Adrenal gland (tissue), 12 donors: ENCODE results near the gene FGFBP1. TPM values are rescaled to one million over a fixed set of nuclear protein-coding genes. Genes with fewer than 3 reads are reported as not detected.

Source experiments
- DNase-seq, 7 donors: peaks; one replicate each; pipeline ENCODE4 v3.0.0-alpha.2; 2019 to 2020
- H3K27ac ChIP-seq, 5 donors: fragments of 200-600 bp; sonication (generic) in 4 of 5; 1 replicate in 3 of 5; 2 replicates in 2 of 5; pipeline versions ENCODE4 v1.5.1 to v1.8.0; 2016 to 2020; ENCODE audit warnings: mild to moderate bottlenecking in 1 of 5
- H3K27me3 ChIP-seq: fragments of 200-600 bp; 2 replicates; pipeline ENCODE4 v1.8.0; 2021
- H3K36me3 ChIP-seq, 2 donors: fragments of 200-600 bp; replicated peaks in 1 of 2; 1 replicate in 1 of 2; 2 replicates in 1 of 2; pipeline versions ENCODE4 v1.5.1 to v1.8.0; 2018 to 2022
- H3K4me1 ChIP-seq, 2 donors: fragments of 200-600 bp; replicated peaks in 1 of 2; 1 replicate in 1 of 2; 2 replicates in 1 of 2; pipeline versions ENCODE4 v1.5.1 to v1.8.0; 2018 to 2021
- H3K4me3 ChIP-seq, 4 donors: fragments of 200-600 bp; sonication (generic) in 3 of 4; one replicate each; pipeline ENCODE4 v1.5.1; 2016 to 2018
- H3K9me3 ChIP-seq, 3 donors: fragments of 200-600 bp; sonication (generic) in 1 of 3; replicated peaks in 1 of 3; 1 replicate in 2 of 3; 2 replicates in 1 of 3; pipeline versions ENCODE4 v1.5.1 to v1.8.0; 2016 to 2021
- CTCF ChIP-seq, 6 experiments: fragments of 450-650 bp in 4 of 6; fragments of 200-600 bp in 2 of 6; sonication (generic) in 1 of 6; IDR thresholded peaks; 1 replicate in 5 of 6; 2 replicates in 1 of 6; pipeline versions ENCODE4 v1.5.1 to v1.8.0; 2016 to 2021; ENCODE audit warnings: antibody characterized with exemption in 6 of 6, mild to moderate bottlenecking in 2 of 6, moderate library complexity in 1 of 6
- POLR2A ChIP-seq, 2 donors: fragments of 450-650 bp; IDR thresholded peaks; one replicate each; pipeline ENCODE4 v1.6.1; 2017; ENCODE audit warnings: antibody characterized with exemption in 2 of 2, mild to moderate bottlenecking in 2 of 2, moderate library complexity in 1 of 2
- WGBS, 4 donors: extraction: QIAGEN DNeasy Blood & Tissue Kit in 2 of 4; methylation state at CpG; one replicate each; pipeline versions ENCODE4 v1.1.5 to v1.1.7; 2013 to 2017; 5-methylcytosine and 5-hydroxymethylcytosine counted together
- intact Hi-C, 2 donors: fragments of 100-400 bp; cut with DNase I; formaldehyde crosslinking; loops; one replicate each; pipeline versions ENCODE4 v1.14.1 to v1.15.0; 2022 to 2023
- polyA plus RNA-seq, 3 donors: library from polyadenylated mRNA; stranded (reverse); fragments of 200-250 nt in 2 of 3; fragments of 350-450 nt in 1 of 3; fragmentation: Illumina TruSeq in 1 of 3; extraction: RNeasy Lipid Tissue Mini Kit (QIAGEN cat#74804) in 1 of 3; gene quantifications; one replicate each; pipeline ENCODE4 v1.2.3, GENCODE V29; 2013 to 2014
- total RNA-seq, 9 donors: library from RNA; depleted of rRNA in 4 of 9; stranded (reverse); fragments of >200 nt in 4 of 9; fragments of 120-200 nt in 1 of 9; fragmentation: NEBNext Ultra II Directional in 1 of 9; extraction: Animal tissue kit (Norgen Biotek cat#: 25700) in 1 of 9; gene quantifications; one replicate each; pipeline versions ENCODE4 v1.1.0 to v1.2.4, GENCODE V29; 2013 to 2023
- donor health status: healthy with polysubstance abuse.
- donor health status: Bipolar disorder and iron deficiency.
- donor health status: DM: yes; HTN: yes; CAD: no.
- donor health status: DM: no; HTN: no; CAD: no.
- donor health status: DM: no; HTN: no; CAD: no.
- donor health status: DM: yes; HTN: yes; CAD: no.

The FGFBP1 gene
- total and polyA plus RNA-seq, 12 donors = 0.40 TPM; not detected in 11

GRCh38 chr4:15942283-15942682 lies 3.7 kb upstream of the FGFBP1 start:
- intact Hi-C loops = no loop called here
- WGBS, 4 donors = 71 to 81% (median 73%) methylated on average over 1 of the region's 1 CpG

GRCh38 chr4:15938182-15938581 lies 358 bp downstream of the FGFBP1 start:
- TF ChIP-seq POLR2A (IDR thresholded peaks at IDR 0.05) = no peak
- TF ChIP-seq CTCF (IDR thresholded peaks at IDR 0.05) = no peak
- WGBS, 4 donors = 30 to 36% (median 34%) methylated on average over 6 to 8 of the region's 8 CpGs
- H3K4me3 ChIP-seq = no peak overlapping the region
- H3K36me3 ChIP-seq = no peaks in the 10 kb centered on the region
- no peak overlapping the region for H3K27ac ChIP-seq
- no peak for DNase-seq
- H3K9me3 ChIP-seq = no peaks in the 10 kb centered on the region
- H3K4me1 ChIP-seq = no peaks in the 10 kb centered on the region
- no peaks in the 10 kb centered on the region for H3K27me3 ChIP-seq
- intact Hi-C loops = no loop called here

More at GRCh38 chr4:15942283-15942682, 3.7 kb upstream of the FGFBP1 start:
- TF ChIP-seq POLR2A (IDR thresholded peaks at IDR 0.05) = no peak
- no peak for TF ChIP-seq CTCF (IDR thresholded peaks at IDR 0.05)
- DNase-seq = no peak
- H3K36me3 ChIP-seq = no peaks in the 10 kb centered on the region
- no peaks in the 10 kb centered on the region for H3K27me3 ChIP-seq
- no peak overlapping the region for H3K4me3 ChIP-seq
- no peaks in the 10 kb centered on the region for H3K9me3 ChIP-seq
- H3K4me1 ChIP-seq = no peaks in the 10 kb centered on the region
- H3K27ac ChIP-seq = no peak overlapping the region

- Histone ChIP-seq H3K4me3 (no peak overlapping the region), H3K27me3 (no peaks in the 10 kb centered on the region), H3K36me3 (no peaks in the 10 kb centered on the region), H3K4me1 (no peaks in the 10 kb centered on the region), H3K27ac (no peak overlapping the region), H3K9me3 (no peaks in the 10 kb centered on the region)
- no peak for DNase-seq
- 52 to 88% (median 75%) methylated on average over 4 of the region's 4 CpGs for WGBS, 4 donors
- intact Hi-C loops = no loop called here
- TF ChIP-seq CTCF (IDR thresholded peaks at IDR 0.05) (no peak), POLR2A (IDR thresholded peaks at IDR 0.05) (no peak)
Measured at GRCh38 chr4:15936495-15936894, 2.0 kb downstream of the FGFBP1 start.

- 58 to 66% (median 64%) methylated on average over 10 of the region's 10 CpGs for WGBS, 4 donors
- TF ChIP-seq CTCF (IDR thresholded peaks at IDR 0.05) = no peak
- no peak for TF ChIP-seq POLR2A (IDR thresholded peaks at IDR 0.05)
- Histone ChIP-seq H3K4me1 (no peaks in the 10 kb centered on the region), H3K27me3 (no peaks in the 10 kb centered on the region), H3K9me3 (no peaks in the 10 kb centered on the region), H3K4me3 (no peak overlapping the region), H3K27ac (no peak overlapping the region), H3K36me3 (no peaks in the 10 kb centered on the region)
- intact Hi-C loops = no loop called here
- no peak for DNase-seq
Measured at GRCh38 chr4:15935504-15936402, 2.8 kb downstream of the FGFBP1 start.
